Left colon (tissue), 2 donors: Measurements from ENCODE around the gene CYP19A1. TPM values are rescaled to one million over a fixed set of nuclear protein-coding genes. Genes with fewer than 3 reads are reported as not detected.
A peak's percentile ranks its signal among the peaks of the same experiment; 100 is the strongest.

Experiments
- ATAC-seq: fragments of 200-7000 bp; cut with Tn5 transposase; one replicate; pipeline ENCODE4 v1.9.1; 2020; ENCODE audit warnings: mild to moderate bottlenecking, moderate library complexity
- DNase-seq, 2 donors: peaks; one replicate each; pipeline ENCODE4 v3.0.0-alpha.2; 2020
- intact Hi-C, 2 donors: fragments of 100-400 bp; cut with DNase I in 1 of 2; cut with micrococcal nuclease in 1 of 2; formaldehyde crosslinking; loops; one replicate each; pipeline versions ENCODE4 v1.11.2 to v1.14.0; 2022; cut with DNase I, micrococcal nuclease
- microRNA-seq, 2 donors: library from miRNA; unstranded; fragments of <30 nt; microRNA quantifications; one replicate each; pipeline versions ENCODE4 v1.1.0 to v1.2.0, GENCODE V29; 2020
- total RNA-seq, 2 donors: library from RNA; stranded (reverse); fragmentation: NEBNext Ultra II Directional; extraction: Animal tissue kit (Norgen Biotek cat#: 25700); gene quantifications; one replicate each; pipeline ENCODE4 v1.2.1, GENCODE V29; 2021
- donor health status: DM: no; HTN: no; CAD: no.
- donor health status: DM: yes; HTN: yes; CAD: no.

The CYP19A1 gene
- total RNA-seq, 2 donors from 2014 or later, result 0.22 TPM; not detected in 1

DNA sequence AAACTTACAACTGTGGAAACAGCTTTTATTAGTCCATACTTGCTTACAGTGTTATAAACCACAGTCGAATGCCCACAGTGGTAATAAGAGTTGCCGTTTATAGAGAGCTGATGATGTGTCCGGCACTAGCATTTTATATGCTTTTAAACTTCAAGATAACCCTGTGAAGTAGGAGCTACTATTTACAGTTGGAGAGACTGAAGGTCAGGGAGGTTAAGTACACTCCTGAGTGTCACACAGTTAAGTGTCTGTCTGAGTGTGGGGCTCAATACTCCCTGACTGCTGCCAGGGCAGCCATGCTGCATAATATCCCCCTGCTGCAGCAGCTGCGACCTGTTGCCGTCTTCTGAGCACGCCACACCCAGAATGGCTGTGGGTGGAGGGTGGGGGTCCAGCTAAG, 153.8 kb downstream of the CYP19A1 start:
- DNase-seq (no peak), ATAC-seq (peak; percentile 81)
- intact Hi-C loops, result no loop called here

DNA sequence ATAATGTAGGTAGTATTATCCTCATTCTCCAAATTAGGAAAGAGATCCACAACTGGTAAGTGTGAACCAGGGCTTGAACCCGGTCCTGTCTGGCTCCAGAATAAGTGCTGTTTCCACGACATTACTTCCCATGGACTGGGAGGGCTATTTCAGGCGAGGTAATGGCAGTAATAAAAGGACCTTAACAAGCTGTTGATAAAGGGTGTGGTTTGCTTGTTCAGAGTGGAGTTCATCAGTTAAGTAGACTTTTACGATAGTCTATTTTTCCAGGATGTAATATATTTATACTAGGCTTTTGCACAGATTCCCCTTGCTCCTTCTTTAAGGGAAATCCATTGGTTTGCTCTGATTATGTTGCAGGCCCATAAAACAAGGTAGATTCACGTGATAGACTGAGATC, 155.3 kb downstream of the CYP19A1 start:
- DNase-seq (no peak), ATAC-seq (peak; percentile 85)
- intact Hi-C loops, result no loop called here

DNA sequence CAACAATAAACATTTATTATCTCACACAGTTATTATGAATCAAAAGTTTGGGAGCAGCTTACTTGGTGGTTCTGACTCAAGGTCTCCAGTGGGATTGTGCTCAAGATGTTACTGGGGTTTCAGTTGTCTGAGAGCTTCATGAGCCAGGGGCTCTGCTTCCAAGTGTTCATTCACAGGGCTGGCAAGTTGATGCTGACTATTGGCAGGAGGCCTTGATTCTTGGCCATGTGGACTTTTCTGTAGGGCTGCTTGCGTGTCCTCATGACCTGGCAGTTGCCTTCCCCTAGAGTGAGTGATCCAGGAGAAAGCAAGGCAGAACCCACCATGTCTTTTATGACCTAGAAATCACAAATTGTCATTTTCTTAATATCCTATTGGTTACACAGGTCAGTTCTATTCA, 156.5 kb downstream of the CYP19A1 start:
- intact Hi-C loops, result no loop called here
- no peak for DNase-seq
- ATAC-seq, result no peak

DNA sequence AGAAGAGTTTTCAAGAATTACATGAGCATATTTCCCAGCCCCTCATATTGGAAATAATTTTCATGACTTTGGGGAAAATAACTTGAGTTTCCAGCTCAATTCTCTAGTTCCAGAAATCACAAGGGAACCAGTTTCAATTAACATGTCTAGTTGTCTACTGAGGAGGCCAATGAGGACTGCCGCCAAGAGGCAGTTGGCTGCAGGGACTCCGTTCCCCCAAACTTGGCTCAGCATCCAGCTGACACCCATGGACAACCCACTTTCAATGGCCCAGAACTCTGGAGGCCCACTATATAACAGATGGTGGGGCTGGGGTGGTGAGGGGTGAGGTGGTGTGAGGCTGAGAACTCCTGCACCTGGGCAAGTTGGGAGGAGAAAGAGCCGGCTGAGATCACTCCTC, 157.2 kb downstream of the CYP19A1 start:
- intact Hi-C loops, result no loop called here
- no peak for ATAC-seq
- no peak for DNase-seq

DNA sequence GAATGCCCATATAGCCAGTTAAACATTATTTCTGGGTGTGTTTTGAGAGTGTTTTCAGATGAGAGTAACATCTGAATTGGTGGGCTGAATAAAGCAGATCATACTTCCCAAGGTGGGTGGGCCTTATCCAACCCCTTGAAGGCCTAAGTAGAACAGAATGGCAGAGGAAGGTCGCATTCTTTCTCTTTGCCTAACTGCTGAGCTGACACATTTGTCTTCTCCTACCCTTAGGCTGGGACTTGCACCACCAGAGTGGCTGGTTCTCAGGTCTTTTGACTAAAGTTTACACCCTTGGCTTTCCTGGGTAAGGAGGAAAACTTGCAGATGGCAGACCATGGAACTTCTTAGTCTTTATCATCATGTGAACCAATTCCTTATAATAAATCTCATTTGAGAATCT, 157.9 kb downstream of the CYP19A1 start:
- intact Hi-C loops, result no loop called here
- no peak for ATAC-seq
- DNase-seq, result no peak

DNA sequence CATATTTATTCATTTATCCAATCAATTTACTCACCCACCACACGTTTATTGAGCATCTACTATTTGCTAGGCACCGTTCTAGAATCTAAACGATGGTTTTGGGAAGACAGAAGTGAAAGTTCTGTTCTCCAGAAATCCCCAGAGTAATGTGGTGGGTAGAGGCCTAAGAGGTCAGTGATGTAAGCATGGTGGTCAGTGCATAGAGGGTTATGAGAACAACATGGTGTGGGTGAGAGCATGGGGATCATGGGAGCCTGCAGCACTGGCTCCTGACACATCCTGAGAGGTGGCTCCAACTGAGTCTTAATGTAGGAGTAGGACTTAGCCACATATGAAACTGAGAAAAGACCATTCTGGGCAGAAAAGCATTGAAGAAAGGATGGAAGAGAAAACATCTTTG, 158.4 kb downstream of the CYP19A1 start:
- ATAC-seq (no peak), DNase-seq (no peak)
- intact Hi-C loops, result no loop called here

DNA sequence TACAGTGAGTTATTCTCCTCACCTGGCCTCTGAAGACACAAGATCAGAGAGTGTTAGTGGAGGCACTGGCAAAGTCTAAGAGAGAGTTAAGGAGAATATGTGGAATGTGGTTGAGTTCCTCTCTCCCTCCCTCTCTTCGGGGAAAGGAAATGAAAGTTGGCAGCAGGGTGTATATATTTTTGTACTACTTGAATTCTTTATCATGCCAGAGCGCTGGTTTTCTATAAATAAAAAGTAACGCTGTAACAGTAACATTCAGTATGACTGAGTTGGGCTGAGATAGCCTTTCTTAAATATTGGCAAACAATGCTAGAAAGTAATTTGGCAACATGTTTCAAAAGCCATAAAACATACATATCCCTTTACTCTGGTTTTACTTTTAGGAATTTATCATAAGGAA, 166.2 kb downstream of the CYP19A1 start:
- no peak for ATAC-seq
- DNase-seq, result no peak
- intact Hi-C loops, result no loop called here

DNA sequence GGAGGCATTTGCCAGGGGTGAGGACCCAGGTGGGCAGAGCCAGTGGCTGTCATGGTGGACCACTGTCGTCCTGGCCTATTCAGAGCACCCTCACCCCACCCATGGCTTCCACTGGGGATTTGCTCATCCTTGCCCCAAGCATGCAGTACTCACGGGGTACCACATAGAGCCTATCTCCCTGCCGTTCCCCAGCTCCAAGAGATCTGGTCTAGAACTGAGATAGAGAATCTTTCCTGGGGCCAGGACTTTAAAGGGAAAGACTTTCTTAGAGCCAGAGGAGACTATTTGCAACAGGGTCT, 166.8 kb downstream of the CYP19A1 start:
- no peak for ATAC-seq
- no peak for DNase-seq
- intact Hi-C loops, result no loop called here

DNA sequence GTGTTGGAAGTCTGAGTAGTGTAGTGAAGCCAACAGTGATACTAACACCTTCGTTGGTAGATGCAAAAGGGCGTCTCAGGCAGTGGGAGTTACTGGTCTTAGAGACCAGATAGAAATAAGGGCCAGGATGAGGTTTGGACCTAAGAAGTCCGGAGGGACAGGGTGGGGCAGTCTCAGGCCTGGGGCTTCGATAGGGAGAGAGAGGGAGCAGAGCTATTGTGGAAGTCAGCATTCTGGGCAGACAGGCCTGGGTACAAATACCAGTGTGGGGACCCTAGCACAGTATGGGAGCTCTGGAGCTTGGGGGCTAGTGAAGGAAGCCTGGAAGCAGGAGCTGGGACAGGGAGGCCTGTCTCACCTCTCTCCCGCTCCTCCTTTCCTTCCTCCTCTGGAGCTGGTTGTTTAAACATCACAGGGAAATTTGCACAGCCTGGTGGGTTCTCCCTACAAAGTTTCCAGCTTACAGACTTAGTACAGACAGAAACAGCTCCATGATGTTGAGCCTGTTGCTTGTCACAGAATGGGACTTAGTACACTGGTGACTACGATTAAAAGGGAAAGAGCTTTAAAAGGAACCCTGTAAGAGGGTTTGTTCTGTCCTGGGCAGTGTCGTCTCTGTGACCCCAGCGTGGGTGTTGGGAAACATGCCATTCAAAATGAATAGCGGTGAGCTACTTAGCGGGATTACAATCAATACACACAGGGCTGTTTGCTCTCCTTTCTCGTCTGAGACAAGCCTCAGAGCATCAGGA, 167.3 kb downstream of the CYP19A1 start:
- no peak for DNase-seq
- no peak for ATAC-seq
- intact Hi-C loops, result no loop called here

DNA sequence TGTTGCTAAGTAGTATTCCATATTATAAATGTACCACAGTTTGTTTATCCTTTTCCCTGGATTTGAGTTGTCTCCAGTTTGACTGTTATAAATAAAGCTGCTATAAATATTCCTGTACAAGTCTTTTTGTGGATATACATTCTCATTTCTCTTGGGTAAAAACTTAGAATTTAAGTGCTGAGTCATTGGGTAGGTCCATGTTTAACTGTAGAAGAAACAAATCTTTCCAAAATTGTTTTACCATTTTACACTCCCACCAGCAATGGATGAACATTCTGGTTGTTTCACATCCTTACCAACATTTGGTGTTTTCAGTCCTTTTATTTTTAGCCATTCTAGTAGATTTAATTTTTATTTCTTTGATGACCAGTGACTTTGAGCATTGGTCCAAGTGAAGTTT, 169.7 kb downstream of the CYP19A1 start:
- intact Hi-C loops, result loop anchor here in 1 of 2 donors (10.0 kb wide), 1 partner anchor 216 kb away; no protein-coding TSS in a partner anchor
- ATAC-seq, result no peak
- no peak for DNase-seq

DNA sequence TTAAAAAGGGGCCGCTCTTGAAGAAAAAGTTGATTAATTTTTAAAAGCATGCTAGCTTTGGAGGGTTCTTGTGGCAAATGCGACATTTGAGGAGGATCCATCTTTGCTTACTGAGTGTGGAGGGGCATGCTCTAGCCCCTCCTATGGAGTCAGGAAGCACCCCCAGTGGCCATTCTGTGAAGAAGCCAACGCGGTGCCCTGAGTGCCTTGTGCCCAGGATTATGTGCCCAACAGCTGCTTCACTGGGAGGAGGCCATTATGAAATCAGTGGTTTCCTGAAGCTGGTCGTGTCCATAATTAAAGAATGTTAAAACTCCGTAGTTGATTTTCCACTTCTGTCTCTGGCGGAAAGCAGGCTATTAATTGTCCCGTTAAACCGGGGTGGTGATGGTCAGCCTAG, 174.6 kb downstream of the CYP19A1 start:
- intact Hi-C loops, result loop anchor here in 1 of 2 donors (10.0 kb wide), 1 partner anchor 221 kb away; no protein-coding TSS in a partner anchor
- ATAC-seq, result no peak
- DNase-seq, result no peak

DNA sequence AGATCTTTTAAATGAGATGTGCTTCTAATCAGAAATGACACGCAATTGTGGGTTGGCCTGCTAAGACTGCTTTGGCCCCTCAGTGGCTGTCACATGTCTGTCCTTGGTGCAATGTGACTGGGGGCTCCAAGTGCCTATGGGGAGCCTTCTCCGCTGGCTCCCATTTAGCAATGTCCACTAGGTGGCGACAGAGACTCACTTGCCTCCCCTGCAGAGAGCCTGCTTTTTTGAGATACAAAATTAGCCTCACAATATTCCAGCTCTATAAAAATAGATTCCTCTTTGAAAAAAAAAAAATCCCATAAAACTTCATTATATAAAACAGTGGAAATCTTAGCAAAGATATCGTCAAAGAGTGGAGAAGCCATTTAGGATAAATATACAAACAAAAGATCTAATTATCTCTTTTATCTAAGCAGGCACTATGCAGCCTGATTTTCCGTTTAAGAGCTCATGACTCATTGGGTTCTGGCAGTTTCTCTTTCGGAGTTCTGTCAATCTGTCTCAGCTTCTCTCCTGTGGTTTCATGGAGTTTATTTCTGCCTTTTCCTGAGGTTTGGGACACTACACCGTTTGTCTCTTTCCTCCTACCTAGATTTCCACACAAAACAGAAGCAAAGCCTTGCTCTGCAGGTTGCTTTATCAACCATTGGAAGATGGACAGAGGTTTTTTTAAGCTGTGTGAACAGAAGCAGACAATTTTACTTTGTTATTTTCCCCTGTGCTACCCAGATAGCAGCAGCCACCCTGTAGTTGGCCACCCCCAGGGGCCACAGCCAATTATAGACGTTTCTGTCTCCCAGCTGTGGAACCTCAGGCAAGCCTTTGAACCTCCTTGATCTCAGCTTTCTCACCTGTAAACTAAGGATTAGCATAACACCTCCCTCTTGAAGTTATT, 175.3 kb downstream of the CYP19A1 start:
- DNase-seq (peak; percentile 48 to 69), ATAC-seq (peak; percentile 90)
- intact Hi-C loops, result loop anchor here in 1 of 2 donors (10.0 kb wide), 1 partner anchor 222 kb away; no protein-coding TSS in a partner anchor

DNA sequence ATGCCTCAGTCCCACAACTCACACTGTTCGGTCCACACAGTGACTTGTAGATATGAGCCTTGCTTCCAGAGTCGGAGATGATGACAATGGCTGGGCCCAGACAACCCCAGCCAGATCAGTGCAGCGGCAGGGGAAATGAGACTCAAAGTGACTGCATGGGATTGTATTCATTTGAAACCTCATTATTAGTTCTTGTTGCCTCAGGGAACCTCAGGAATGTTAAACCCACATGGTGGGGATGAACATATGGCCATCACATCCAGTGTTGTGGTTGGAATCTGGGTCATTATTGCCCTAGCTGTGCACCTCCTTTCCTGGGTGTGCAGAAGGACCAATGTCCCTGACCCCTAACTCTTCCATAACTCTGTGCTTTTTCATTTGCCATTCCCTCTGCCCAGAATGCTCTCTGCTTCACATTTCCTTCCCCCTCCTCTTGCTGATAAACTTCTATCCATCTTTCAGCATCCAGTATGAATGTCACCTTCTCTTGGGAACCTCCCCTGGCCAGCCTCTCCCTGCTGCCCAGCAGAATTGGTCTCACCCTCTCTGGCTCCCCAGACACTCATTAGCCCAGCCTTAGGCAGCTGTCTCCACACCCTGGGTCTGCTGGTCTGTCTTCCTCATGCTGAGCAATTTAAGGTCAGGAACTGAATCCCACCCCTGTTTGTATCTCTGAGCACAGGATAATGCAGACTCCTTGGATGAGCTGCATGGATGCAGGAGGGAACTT, 176.7 kb downstream of the CYP19A1 start:
- no peak for DNase-seq
- intact Hi-C loops, result loop anchor here in 1 of 2 donors (10.0 kb wide), 1 partner anchor 223 kb away; no protein-coding TSS in a partner anchor

DNA sequence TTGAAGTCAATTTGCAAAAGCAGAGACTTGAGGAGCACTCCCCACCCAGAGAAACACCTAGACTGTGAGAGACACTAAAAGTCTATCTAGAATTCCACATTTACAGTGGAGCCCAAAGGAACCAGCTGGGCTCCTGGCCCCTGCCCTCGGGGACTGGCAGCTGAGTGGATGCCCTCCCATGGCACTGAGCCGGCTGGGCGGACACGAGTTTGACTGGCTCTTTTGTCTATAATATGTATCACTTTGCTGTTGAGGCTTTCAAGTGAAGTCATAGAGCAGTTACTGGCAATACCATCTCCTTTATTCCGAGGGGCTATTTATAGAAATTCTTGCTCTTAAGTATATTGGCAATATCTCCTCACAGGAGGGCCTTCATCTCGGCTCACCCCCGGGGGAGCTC, 177.9 kb downstream of the CYP19A1 start:
- ATAC-seq (no peak), DNase-seq (no peak)
- intact Hi-C loops, result loop anchor here in 1 of 2 donors (10.0 kb wide), 1 partner anchor 224 kb away; no protein-coding TSS in a partner anchor

More for the DNA sequence above, 176.7 kb downstream of the CYP19A1 start:
- ATAC-seq, result no peak

Small RNAs within 50 kb of the gene (microRNA-seq; reads per million reads assigned to microRNA genes)
- 0.53 to 1.4 reads per million in 2 donors for gene MIR4713
- 0 reads per million in 2 donors for gene MIR7973-1
- 0 reads per million in 2 donors for gene MIR7973-2

Other genes starting within 250 kb of the CYP19A1 start
- 10 to 100 TPM in 1 of 2 donors, 1 to 10 TPM in 1; 9.7 to 12.7 TPM for gene TNFAIP8L3, start 243.7 kb downstream of the CYP19A1 start, total RNA-seq
- 10 to 100 TPM in 1 of 2 donors, 1 to 10 TPM in 1; 3.2 to 21.5 TPM for gene GLDN, start 3.1 kb upstream of the CYP19A1 start, total RNA-seq